Testis (tissue), 3 donors: Measurements from ENCODE around the gene ULK3. TPM values are rescaled to one million over a fixed set of nuclear protein-coding genes. Genes with fewer than 3 reads are reported as not detected.
A peak's percentile ranks its signal among the peaks of the same experiment; 100 is the strongest.

ENCODE experiments used
- DNase-seq: peaks from one replicate; pipeline ENCODE4 v3.0.0-alpha.2; 2019
- H3K27ac ChIP-seq, 2 donors: fragments of 200-600 bp; sonication (generic); one replicate each; pipeline ENCODE4 v1.5.1; 2019
- H3K27me3 ChIP-seq: fragments of 200-600 bp; sonication (generic); one replicate; pipeline ENCODE4 v1.5.1; 2019
- H3K36me3 ChIP-seq: fragments of 200-600 bp; sonication (generic); one replicate; pipeline ENCODE4 v1.5.1; 2017; ENCODE audit warnings: low read depth; ENCODE audit errors: missing control alignments
- H3K4me1 ChIP-seq: fragments of 200-600 bp; sonication (generic); one replicate; pipeline ENCODE4 v1.5.1; 2019
- H3K4me3 ChIP-seq, 2 donors: fragments of 200-600 bp; sonication (generic); one replicate each; pipeline ENCODE4 v1.5.1; 2017 to 2019
- H3K9me3 ChIP-seq: fragments of 200-600 bp; sonication (generic); one replicate; pipeline ENCODE4 v1.5.1; 2017
- CTCF ChIP-seq, 3 experiments: fragments of 450-650 bp in 2 of 3; fragments of 200-600 bp in 1 of 3; sonication (generic) in 1 of 3; IDR thresholded peaks; one replicate each; pipeline ENCODE4 v1.5.1; 2016 to 2019; ENCODE audit warnings: antibody characterized with exemption in 3 of 3, mild to moderate bottlenecking in 2 of 3, moderate library complexity in 1 of 3
- POLR2A ChIP-seq: fragments of 450-650 bp; IDR thresholded peaks from one replicate; pipeline ENCODE4 v1.6.1; 2017; ENCODE audit warnings: antibody characterized with exemption, mild to moderate bottlenecking, moderate library complexity
- WGBS, 2 donors: methylation state at CpG; one replicate each; pipeline ENCODE4 v1.1.5; 2018; 5-methylcytosine and 5-hydroxymethylcytosine counted together
- intact Hi-C: fragments of 100-400 bp; cut with DNase I; formaldehyde crosslinking; loops from one replicate; pipeline ENCODE4 v1.15.1; 2023; ENCODE audit warnings: low total_unique reads
- polyA plus RNA-seq: library from polyadenylated mRNA; stranded (reverse); fragments of 350-450 nt; fragmentation: Illumina TruSeq; extraction: RNeasy Lipid Tissue Mini Kit (QIAGEN cat#74804); gene quantifications from one replicate; pipeline ENCODE4 v1.2.3, GENCODE V29; 2014; ENCODE audit warnings: low read depth, low replicate concordance; ENCODE audit not compliant: insufficient read depth
- total RNA-seq, 2 donors: library from RNA; depleted of rRNA; stranded (reverse); fragments of >200 nt; gene quantifications; one replicate each; pipeline ENCODE4 v1.2.3, GENCODE V29; 2016

Gene ULK3
- total and polyA plus RNA-seq, 3 donors from 2014 or later = 27.0 to 78.5 (median 68.2) TPM

- Histone ChIP-seq H3K27me3 (no peaks in the 10 kb centered on the region), H3K9me3 (no peaks in the 10 kb centered on the region), H3K36me3 (no peaks in the 10 kb centered on the region), H3K4me3 (no peak overlapping the region), H3K27ac (no peak overlapping the region), H3K4me1 (peaks cover 3% of the 10 kb centered on the region)
- no peak for DNase-seq
- intact Hi-C loops = no loop called here
- TF ChIP-seq CTCF (IDR thresholded peaks at IDR 0.05) (no peak), POLR2A (no peak)
- 80 to 82% methylated on average over 4 of the region's 4 CpGs for WGBS, 2 donors
Observed at GRCh38 chr15:74884428-74885223, 41.7 kb upstream of the ULK3 start.

DNA sequence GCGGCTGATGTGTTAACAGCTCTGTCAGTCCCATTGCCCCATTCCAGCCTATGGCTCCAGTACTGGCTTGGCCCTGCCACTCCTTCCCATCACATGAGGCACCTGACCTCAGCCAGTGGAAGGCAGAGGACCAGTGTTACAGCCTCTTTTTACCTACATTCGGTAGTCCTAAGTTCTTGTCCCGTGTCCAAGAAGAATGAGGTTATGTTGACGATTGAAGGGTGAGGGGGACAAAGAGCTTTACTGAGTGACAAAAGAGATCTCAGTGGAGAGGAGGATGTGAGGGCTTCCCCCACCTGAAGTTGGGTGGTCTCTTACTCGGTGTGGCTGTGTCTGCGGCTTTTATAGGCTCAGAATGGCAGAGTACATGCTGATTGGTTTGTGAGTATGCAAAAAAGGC lies 39.6 kb upstream of the ULK3 start:
- no peaks in the 10 kb centered on the region for H3K4me1 ChIP-seq
- H3K36me3 ChIP-seq = no peaks in the 10 kb centered on the region
- TF ChIP-seq POLR2A = no peak
- no peak for TF ChIP-seq CTCF (IDR thresholded peaks at IDR 0.05)
- H3K27me3 ChIP-seq = no peaks in the 10 kb centered on the region
- H3K27ac ChIP-seq = no peak overlapping the region
- intact Hi-C loops = no loop called here
- H3K9me3 ChIP-seq = no peaks in the 10 kb centered on the region
- 91 to 94% methylated on average over 6 of the region's 6 CpGs for WGBS, 2 donors
- DNase-seq = no peak
- no peak overlapping the region for H3K4me3 ChIP-seq

DNA sequence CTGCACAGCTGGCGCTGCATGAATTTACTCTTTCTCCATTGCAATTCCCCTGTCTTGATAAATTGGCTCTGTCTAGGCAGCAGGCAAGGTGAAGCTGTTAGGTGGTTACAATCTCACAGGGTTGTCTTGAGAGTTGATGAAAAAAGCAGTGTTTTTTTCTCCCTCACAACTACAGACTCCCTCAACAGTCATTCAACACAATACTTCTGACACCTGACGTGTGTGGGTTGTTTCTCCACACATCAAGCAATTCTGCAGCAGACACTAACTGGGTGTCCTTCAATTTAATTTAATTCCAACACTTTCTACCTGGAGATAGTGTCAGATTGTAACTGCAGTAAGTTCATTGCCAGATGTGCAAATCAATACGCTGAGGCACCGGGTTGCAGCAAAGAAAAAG lies 35.3 kb upstream of the ULK3 start:
- Histone ChIP-seq H3K27ac (no peak overlapping the region), H3K36me3 (no peaks in the 10 kb centered on the region), H3K9me3 (no peaks in the 10 kb centered on the region), H3K4me3 (no peak overlapping the region), H3K27me3 (no peaks in the 10 kb centered on the region), H3K4me1 (peaks cover 5% of the 10 kb centered on the region)
- 78 to 79% methylated on average over 4 of the region's 4 CpGs for WGBS, 2 donors
- DNase-seq = no peak
- no peak for TF ChIP-seq POLR2A
- TF ChIP-seq CTCF (IDR thresholded peaks at IDR 0.05) = no peak
- intact Hi-C loops = no loop called here

DNA sequence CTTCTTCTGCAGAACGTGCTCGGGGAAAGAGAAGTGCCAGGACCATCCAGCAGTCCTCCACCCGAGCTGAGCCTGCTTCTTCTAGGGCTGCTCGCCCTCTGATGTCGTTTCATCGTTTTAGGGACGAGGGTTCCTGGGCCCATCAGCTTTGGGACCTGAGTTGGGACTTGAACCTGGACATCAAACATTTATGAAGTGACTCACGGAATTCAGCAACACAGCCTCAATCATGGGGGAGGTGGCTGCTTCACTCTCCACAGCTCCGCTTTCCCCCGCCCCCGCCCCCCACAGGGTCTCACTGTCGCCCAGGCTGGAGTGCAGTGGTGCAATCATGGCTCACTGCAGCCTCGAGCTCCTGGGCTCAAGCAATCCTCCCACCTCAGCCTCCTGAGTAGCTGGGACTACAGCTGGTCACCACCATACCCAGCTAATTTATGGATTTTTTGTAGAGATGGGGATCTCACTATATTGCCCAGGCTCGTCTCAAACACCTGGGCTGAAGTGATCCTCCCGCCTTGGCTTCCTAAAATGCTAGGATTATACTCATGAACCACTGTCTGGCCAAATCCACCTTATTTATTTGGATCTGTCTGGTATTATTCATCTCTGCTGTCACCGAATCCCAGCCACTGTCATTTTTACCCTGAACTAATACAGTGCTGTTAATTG lies 30.9 kb upstream of the ULK3 start:
- Histone ChIP-seq H3K27ac (peak overlapping the region in 1 of 2 donors; percentile 90), H3K4me1 (peaks cover 34% of the 10 kb centered on the region), H3K27me3 (no peaks in the 10 kb centered on the region), H3K4me3 (peak overlapping the region; percentile 83 to 85), H3K36me3 (no peaks in the 10 kb centered on the region), H3K9me3 (no peaks in the 10 kb centered on the region)
- DNase-seq = peak; percentile 45
- intact Hi-C loops = no loop called here
- 18 to 20% methylated on average over 14 to 16 of the region's 16 CpGs for WGBS, 2 donors
- TF ChIP-seq CTCF (IDR thresholded peaks at IDR 0.05) = no peak
- TF ChIP-seq POLR2A = no peak
